K562 (cell line): ENCODE results near the gene DALRD3.

Source experiments
- CCNT2 ChIP-seq: IDR thresholded peaks from 2 replicates; pipeline ENCODE4 v1.6.1; 2011; ENCODE audit warnings: borderline replicate concordance, low read depth, mild to moderate bottlenecking, moderate library complexity, mixed read lengths, low read length; ENCODE audit not compliant: insufficient read length; ENCODE audit errors: extremely low read depth
- CEBPB ChIP-seq: fragments of 450-650 bp; IDR thresholded peaks from 2 replicates; pipeline ENCODE4 v1.6.1; 2016; ENCODE audit warnings: missing genetic modification characterization, missing compliant biosample characterization
- CTCF ChIP-seq, 3 experiments: IDR thresholded peaks in 2 of 3; conservative IDR thresholded peaks in 1 of 3; 2 replicates each; pipeline ENCODE4 v1.5.1; 2011 to 2012; ENCODE audit warnings: low read length in 3 of 3, mild to moderate bottlenecking in 3 of 3, control low read depth in 2 of 3, improper control_type of control experiment in 1 of 3, inconsistent platforms in 1 of 3, low read depth in 1 of 3, mixed read lengths in 1 of 3, moderate library complexity in 1 of 3; ENCODE audit not compliant: insufficient read depth in 2 of 3
- EP300 ChIP-seq: IDR thresholded peaks from 2 replicates; pipeline ENCODE4 v1.6.1; 2012; ENCODE audit warnings: low read length, improper control_type of control experiment
- EZH2 ChIP-seq: IDR thresholded peaks from 2 replicates; pipeline ENCODE4 v1.6.1; 2012; ENCODE audit warnings: low read depth, mild to moderate bottlenecking, inconsistent platforms, low read length, borderline replicate concordance
- FOXJ2 ChIP-seq: fragments of 200-800 bp; sonication (Bioruptor generic); IDR thresholded peaks from 2 replicates; pipeline ENCODE4 v1.6.1; 2016; ENCODE audit warnings: missing genetic modification characterization, missing compliant biosample characterization
- HIVEP1 ChIP-seq: fragments of 250-450 bp; sonication (Bioruptor Pico); IDR thresholded peaks from 2 replicates; pipeline ENCODE4 v1.4.0; 2020; ENCODE audit warnings: mild to moderate bottlenecking
- NR1H2 ChIP-seq: sonication (generic); formaldehyde crosslinking; IDR thresholded peaks from 2 replicates; pipeline ENCODE4 v1.4.0; 2020; ENCODE audit warnings: mild to moderate bottlenecking, missing genetic modification reagents
- TRIM25 ChIP-seq: fragments of 450-650 bp; IDR thresholded peaks from 2 replicates; pipeline ENCODE4 v1.7.0; 2016; ENCODE audit warnings: borderline replicate concordance
- ZNF274 ChIP-seq: IDR thresholded peaks from 2 replicates; pipeline ENCODE4 v1.6.1; 2011; ENCODE audit warnings: low read depth, mild to moderate bottlenecking, low read length, moderate library complexity, borderline replicate concordance
- ZNF41 ChIP-seq: fragments of 250-450 bp; sonication (Bioruptor Pico); conservative IDR thresholded peaks from 2 replicates; pipeline ENCODE4 v1.4.0; 2020; ENCODE audit warnings: mild to moderate bottlenecking

DNA sequence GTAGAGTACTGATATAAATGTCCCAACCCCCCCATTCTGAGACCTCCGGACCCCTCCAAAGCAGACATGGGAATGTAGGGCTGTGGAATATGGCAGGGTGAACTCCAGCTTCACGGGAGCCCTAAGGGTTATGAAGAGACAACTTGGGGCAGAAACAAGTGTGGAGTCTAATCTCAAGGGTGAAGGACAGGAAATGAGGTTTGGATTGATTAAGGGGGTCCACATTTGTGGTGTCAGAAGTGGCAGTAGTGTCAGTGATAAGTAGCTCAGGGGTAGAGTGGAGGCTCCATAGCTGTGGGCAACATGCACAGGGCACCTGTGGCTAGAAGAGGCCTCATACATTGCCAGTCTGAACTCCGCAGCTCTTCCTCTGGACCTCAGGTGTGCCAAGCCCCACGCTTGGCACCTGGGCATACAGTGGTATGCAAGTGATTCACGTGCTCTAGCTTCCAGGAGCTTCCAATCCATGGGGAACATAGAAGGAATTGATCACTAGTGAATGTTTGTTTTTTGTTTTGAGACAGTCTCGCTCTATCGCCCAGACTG, 32.5 kb downstream of the DALRD3 start:
- TF ChIP-seq EZH2, result no peak
- TF ChIP-seq CTCF (IDR thresholded peaks at IDR 0.05 in 2 of 3, conservative IDR thresholded peaks at IDR 0.05 in 1 of 3; ENCODE audit: insufficient read depth in 2 of 3, low read depth in 1 of 3, low read length in 3 of 3), result no peak
- no peak for TF ChIP-seq EP300
- no peak for TF ChIP-seq ZNF41 (CRISPR knock-in tag)
- no peak for TF ChIP-seq CCNT2
- TF ChIP-seq FOXJ2 (tag), result no peak
- TF ChIP-seq HIVEP1 (CRISPR knock-in tag), result no peak
- no peak for TF ChIP-seq NR1H2 (CRISPR knock-in tag)
- TF ChIP-seq CEBPB (tag), result no peak
- no peak for TF ChIP-seq TRIM25
- TF ChIP-seq ZNF274, result no peak
